Measurements from ENCODE around the gene MAP3K6.
A peak's percentile ranks its signal among the peaks of the same experiment; 100 is the strongest.

Gene MAP3K6

GRCh38 chr1:27353629-27354028 is 13.1 kb downstream of the MAP3K6 start:
- no peak for DNase-seq

GRCh38 chr1:27353166-27353565 is 13.6 kb downstream of the MAP3K6 start:
- DNase-seq, result no peak

GRCh38 chr1:27351541-27352107 is 15.1 kb downstream of the MAP3K6 start:
- no peak for DNase-seq

GRCh38 chr1:27350663-27351540 is 15.9 kb downstream of the MAP3K6 start:
- DNase-seq, result no peak

- DNase-seq, result no peak
Observed at GRCh38 chr1:27349784-27350662, 16.7 kb downstream of the MAP3K6 start.

- DNase-seq, result peak; percentile 38
Observed at GRCh38 chr1:27348861-27349783, 17.6 kb downstream of the MAP3K6 start.

- DNase-seq, result no peak
Observed at GRCh38 chr1:27346991-27347624, 19.7 kb downstream of the MAP3K6 start.

GRCh38 chr1:27346357-27346756 is 20.4 kb downstream of the MAP3K6 start:
- no peak for DNase-seq

GRCh38 chr1:27345272-27345671 is 21.5 kb downstream of the MAP3K6 start:
- DNase-seq, result no peak

- no peak for DNase-seq
Observed at GRCh38 chr1:27343639-27344025, 23.1 kb downstream of the MAP3K6 start.

- DNase-seq, result peak; percentile 79
Observed at GRCh38 chr1:27342778-27343638, 23.8 kb downstream of the MAP3K6 start.

GRCh38 chr1:27342391-27342777 is 24.4 kb downstream of the MAP3K6 start:
- DNase-seq, result peak; percentile 38

- peak; percentile 66 for DNase-seq
Observed at GRCh38 chr1:27341525-27342252, 25.1 kb downstream of the MAP3K6 start, which contains the start of gene SYTL1. SYTL1 (plus strand) TSS chr1:27342022; CDS start chr1:27345335, 3,313 bp downstream.

GRCh38 chr1:27339213-27339612 is 27.5 kb downstream of the MAP3K6 start:
- DNase-seq, result no peak

GRCh38 chr1:27338751-27339150 is 28.0 kb downstream of the MAP3K6 start:
- DNase-seq, result no peak

GRCh38 chr1:27336756-27337155 is 30.0 kb downstream of the MAP3K6 start:
- DNase-seq, result no peak

GRCh38 chr1:27335506-27336422 is 31.0 kb downstream of the MAP3K6 start:
- DNase-seq, result no peak

GRCh38 chr1:27333717-27334279 is 33.0 kb downstream of the MAP3K6 start:
- DNase-seq, result no peak
